Ishikawa (cell line): ENCODE results near the gene ADAM17.

ENCODE experiments used
- CEBPB ChIP-seq: IDR thresholded peaks from 2 replicates; pipeline ENCODE4 v1.6.1; 2012
- CREB1 ChIP-seq: IDR thresholded peaks from 2 replicates; pipeline ENCODE4 v1.6.1; 2012; ENCODE audit warnings: low read depth
- EGR1 ChIP-seq: IDR thresholded peaks from 2 replicates; pipeline ENCODE4 v1.6.1; 2012
- EP300 ChIP-seq: IDR thresholded peaks from 2 replicates; pipeline ENCODE4 v1.6.1; 2012; ENCODE audit warnings: borderline replicate concordance
- FOXM1 ChIP-seq: IDR thresholded peaks from 2 replicates; pipeline ENCODE4 v1.6.1; 2012; ENCODE audit warnings: low read depth, borderline replicate concordance
- TAF1 ChIP-seq: IDR thresholded peaks from 2 replicates; pipeline ENCODE4 v1.6.1; 2012; ENCODE audit warnings: low read depth, mild to moderate bottlenecking
- TEAD4 ChIP-seq: IDR thresholded peaks from 2 replicates; pipeline ENCODE4 v1.6.1; 2012
- YY1 ChIP-seq: IDR thresholded peaks from 2 replicates; pipeline ENCODE4 v1.6.1; 2012; ENCODE audit warnings: low read depth
- TF ChIP-seq, protein P1 (sequence below): IDR thresholded peaks from 2 replicates; pipeline ENCODE4 v1.6.1; 2012
- TF ChIP-seq, protein P2 (sequence below): IDR thresholded peaks from 2 replicates; pipeline ENCODE4 v1.6.1; 2012
- TF ChIP-seq, protein P3 (sequence below): IDR thresholded peaks from 2 replicates; pipeline ENCODE4 v1.6.1; 2012; ENCODE audit warnings: low read depth, mild to moderate bottlenecking

DNA sequence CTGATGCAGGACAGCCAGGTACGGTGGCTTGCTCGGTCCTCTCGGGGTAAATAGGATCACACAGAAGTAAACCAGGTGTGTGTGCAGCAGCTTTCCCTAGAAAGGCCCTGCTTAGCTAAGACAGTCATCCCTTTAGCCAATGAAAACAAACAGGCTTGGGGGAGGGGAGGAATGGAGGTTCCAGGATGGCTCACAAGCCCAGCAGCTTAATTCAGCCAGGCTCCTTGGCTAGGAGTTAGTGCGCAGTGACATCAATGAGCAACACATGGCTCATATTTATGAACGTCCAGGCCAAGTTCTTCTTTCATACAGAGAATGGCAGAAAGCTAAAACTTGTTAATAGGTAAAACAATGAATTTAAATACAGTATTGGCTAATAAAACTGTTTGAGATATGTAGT lies 71.1 kb downstream of the ADAM17 start:
- no peak for TF ChIP-seq CEBPB
- no peak for TF ChIP-seq TAF1
- TF ChIP-seq YY1: no peak
- no peak for TF ChIP-seq EGR1
- no peak for TF ChIP-seq EP300
- TF ChIP-seq, protein P1, sequence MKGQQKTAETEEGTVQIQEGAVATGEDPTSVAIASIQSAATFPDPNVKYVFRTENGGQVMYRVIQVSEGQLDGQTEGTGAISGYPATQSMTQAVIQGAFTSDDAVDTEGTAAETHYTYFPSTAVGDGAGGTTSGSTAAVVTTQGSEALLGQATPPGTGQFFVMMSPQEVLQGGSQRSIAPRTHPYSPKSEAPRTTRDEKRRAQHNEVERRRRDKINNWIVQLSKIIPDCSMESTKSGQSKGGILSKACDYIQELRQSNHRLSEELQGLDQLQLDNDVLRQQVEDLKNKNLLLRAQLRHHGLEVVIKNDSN: no peak
- TF ChIP-seq, protein P2, sequence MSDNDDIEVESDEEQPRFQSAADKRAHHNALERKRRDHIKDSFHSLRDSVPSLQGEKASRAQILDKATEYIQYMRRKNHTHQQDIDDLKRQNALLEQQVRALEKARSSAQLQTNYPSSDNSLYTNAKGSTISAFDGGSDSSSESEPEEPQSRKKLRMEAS: no peak
- no peak for TF ChIP-seq CREB1
- TF ChIP-seq, protein P3, sequence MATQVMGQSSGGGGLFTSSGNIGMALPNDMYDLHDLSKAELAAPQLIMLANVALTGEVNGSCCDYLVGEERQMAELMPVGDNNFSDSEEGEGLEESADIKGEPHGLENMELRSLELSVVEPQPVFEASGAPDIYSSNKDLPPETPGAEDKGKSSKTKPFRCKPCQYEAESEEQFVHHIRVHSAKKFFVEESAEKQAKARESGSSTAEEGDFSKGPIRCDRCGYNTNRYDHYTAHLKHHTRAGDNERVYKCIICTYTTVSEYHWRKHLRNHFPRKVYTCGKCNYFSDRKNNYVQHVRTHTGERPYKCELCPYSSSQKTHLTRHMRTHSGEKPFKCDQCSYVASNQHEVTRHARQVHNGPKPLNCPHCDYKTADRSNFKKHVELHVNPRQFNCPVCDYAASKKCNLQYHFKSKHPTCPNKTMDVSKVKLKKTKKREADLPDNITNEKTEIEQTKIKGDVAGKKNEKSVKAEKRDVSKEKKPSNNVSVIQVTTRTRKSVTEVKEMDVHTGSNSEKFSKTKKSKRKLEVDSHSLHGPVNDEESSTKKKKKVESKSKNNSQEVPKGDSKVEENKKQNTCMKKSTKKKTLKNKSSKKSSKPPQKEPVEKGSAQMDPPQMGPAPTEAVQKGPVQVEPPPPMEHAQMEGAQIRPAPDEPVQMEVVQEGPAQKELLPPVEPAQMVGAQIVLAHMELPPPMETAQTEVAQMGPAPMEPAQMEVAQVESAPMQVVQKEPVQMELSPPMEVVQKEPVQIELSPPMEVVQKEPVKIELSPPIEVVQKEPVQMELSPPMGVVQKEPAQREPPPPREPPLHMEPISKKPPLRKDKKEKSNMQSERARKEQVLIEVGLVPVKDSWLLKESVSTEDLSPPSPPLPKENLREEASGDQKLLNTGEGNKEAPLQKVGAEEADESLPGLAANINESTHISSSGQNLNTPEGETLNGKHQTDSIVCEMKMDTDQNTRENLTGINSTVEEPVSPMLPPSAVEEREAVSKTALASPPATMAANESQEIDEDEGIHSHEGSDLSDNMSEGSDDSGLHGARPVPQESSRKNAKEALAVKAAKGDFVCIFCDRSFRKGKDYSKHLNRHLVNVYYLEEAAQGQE: no peak
- TF ChIP-seq FOXM1: no peak
- no peak for TF ChIP-seq TEAD4
